HUES48 (cell line): ENCODE measurements around the gene TGFBR3.

Source experiments
- H3K27ac ChIP-seq: one replicate; pipeline ENCODE4 v1.7.0; 2013; ENCODE audit warnings: low read depth, low read length, inconsistent platforms
- H3K27me3 ChIP-seq: 2 replicates; pipeline ENCODE4 v1.6.1; 2013; ENCODE audit warnings: mild to moderate bottlenecking, low read length; ENCODE audit not compliant: control insufficient read depth, insufficient read depth
- H3K36me3 ChIP-seq: 2 replicates; pipeline ENCODE4 v1.6.1; 2013; ENCODE audit warnings: low read length; ENCODE audit not compliant: control insufficient read depth, insufficient read depth
- H3K4me1 ChIP-seq: 2 replicates; pipeline ENCODE4 v1.6.1; 2013; ENCODE audit warnings: mild to moderate bottlenecking, low read length; ENCODE audit not compliant: control insufficient read depth, insufficient read depth
- H3K4me3 ChIP-seq: 2 replicates; pipeline ENCODE4 v1.5.1; 2013; ENCODE audit warnings: mild to moderate bottlenecking, low read depth, low read length
- H3K9ac ChIP-seq: 2 replicates; pipeline ENCODE4 v1.6.1; 2013; ENCODE audit warnings: mild to moderate bottlenecking, low read depth, low read length, moderate library complexity
- H3K9me3 ChIP-seq: 2 replicates; pipeline ENCODE4 v1.6.1; 2013; ENCODE audit warnings: low read length; ENCODE audit not compliant: control insufficient read depth, insufficient read depth

TGFBR3 gene

GRCh38 chr1:91883470-91883869 lies 2.5 kb downstream of the TGFBR3 start:
- Histone ChIP-seq H3K27ac (no peak overlapping the region), H3K4me3 (no peak overlapping the region), H3K9me3 (no peaks in the 10 kb centered on the region), H3K4me1 (peaks cover 7% of the 10 kb centered on the region; the same call in 1 of the 2 replicates), H3K36me3 (no peaks in the 10 kb centered on the region), H3K27me3 (peaks cover 40% of the 10 kb centered on the region), H3K9ac (no peak overlapping the region)

- Histone ChIP-seq H3K27me3 (peaks cover 27% of the 10 kb centered on the region), H3K4me3 (no peak overlapping the region), H3K9ac (no peak overlapping the region), H3K9me3 (no peaks in the 10 kb centered on the region), H3K36me3 (no peaks in the 10 kb centered on the region), H3K27ac (no peak overlapping the region), H3K4me1 (peaks cover 7% of the 10 kb centered on the region; the same call in 1 of the 2 replicates)
Measured at GRCh38 chr1:91881280-91881679, 4.7 kb downstream of the TGFBR3 start.

GRCh38 chr1:91879733-91880132 lies 6.2 kb downstream of the TGFBR3 start:
- peaks cover 4% of the 10 kb centered on the region; the same call in 1 of the 2 replicates for H3K4me1 ChIP-seq
- no peak overlapping the region for H3K27ac ChIP-seq
- no peaks in the 10 kb centered on the region for H3K36me3 ChIP-seq
- peaks cover 12% of the 10 kb centered on the region for H3K27me3 ChIP-seq
- H3K9ac ChIP-seq = no peak overlapping the region
- no peaks in the 10 kb centered on the region for H3K9me3 ChIP-seq
- H3K4me3 ChIP-seq = no peak overlapping the region

GRCh38 chr1:91877574-91878208 lies 8.3 kb downstream of the TGFBR3 start:
- H3K9me3 ChIP-seq = no peaks in the 10 kb centered on the region
- H3K4me3 ChIP-seq = no peak overlapping the region
- no peaks in the 10 kb centered on the region for H3K36me3 ChIP-seq
- no peak overlapping the region for H3K9ac ChIP-seq
- H3K4me1 ChIP-seq = 0 out of 2 replicates have a peak, but pooled peaks cover under 1% of the 10 kb centered on the region
- no peak overlapping the region for H3K27ac ChIP-seq
- H3K27me3 ChIP-seq = no peaks in the 10 kb centered on the region

GRCh38 chr1:91876781-91877573 lies 9.0 kb downstream of the TGFBR3 start:
- Histone ChIP-seq H3K27ac (no peak overlapping the region), H3K9ac (no peak overlapping the region), H3K27me3 (no peaks in the 10 kb centered on the region), H3K4me3 (no peak overlapping the region), H3K9me3 (no peaks in the 10 kb centered on the region), H3K4me1 (0 out of 2 replicates have a peak, but pooled peaks cover 4% of the 10 kb centered on the region), H3K36me3 (no peaks in the 10 kb centered on the region)

GRCh38 chr1:91876040-91876470 lies 9.9 kb downstream of the TGFBR3 start:
- no peaks in the 10 kb centered on the region for H3K36me3 ChIP-seq

GRCh38 chr1:91874167-91874566 lies 11.8 kb downstream of the TGFBR3 start:
- Histone ChIP-seq H3K4me1 (0 out of 2 replicates have a peak, but pooled peaks cover 4% of the 10 kb centered on the region), H3K36me3 (no peaks in the 10 kb centered on the region), H3K4me3 (no peak overlapping the region), H3K9me3 (no peaks in the 10 kb centered on the region), H3K9ac (no peak overlapping the region), H3K27me3 (no peaks in the 10 kb centered on the region), H3K27ac (no peak overlapping the region)

More at GRCh38 chr1:91876040-91876470, 9.9 kb downstream of the TGFBR3 start:
- Histone ChIP-seq H3K9me3 (no peaks in the 10 kb centered on the region), H3K27ac (no peak overlapping the region), H3K4me3 (no peak overlapping the region), H3K27me3 (no peaks in the 10 kb centered on the region), H3K9ac (no peak overlapping the region), H3K4me1 (0 out of 2 replicates have a peak, but pooled peaks cover 4% of the 10 kb centered on the region)

GRCh38 chr1:91872559-91873081 lies 13.3 kb downstream of the TGFBR3 start:
- Histone ChIP-seq H3K9me3 (no peaks in the 10 kb centered on the region), H3K36me3 (no peaks in the 10 kb centered on the region), H3K4me1 (0 out of 2 replicates have a peak, but pooled peaks cover 4% of the 10 kb centered on the region), H3K4me3 (no peak overlapping the region), H3K27me3 (no peaks in the 10 kb centered on the region), H3K9ac (no peak overlapping the region), H3K27ac (no peak overlapping the region)

GRCh38 chr1:91872000-91872399 lies 14.0 kb downstream of the TGFBR3 start:
- Histone ChIP-seq H3K27ac (no peak overlapping the region), H3K27me3 (no peaks in the 10 kb centered on the region), H3K4me1 (0 out of 2 replicates have a peak, but pooled peaks cover 4% of the 10 kb centered on the region), H3K4me3 (no peak overlapping the region), H3K9me3 (no peaks in the 10 kb centered on the region), H3K9ac (no peak overlapping the region), H3K36me3 (no peaks in the 10 kb centered on the region)

- H3K36me3 ChIP-seq = no peaks in the 10 kb centered on the region
- no peaks in the 10 kb centered on the region for H3K27me3 ChIP-seq
- no peak overlapping the region for H3K27ac ChIP-seq
- H3K4me1 ChIP-seq = 0 out of 2 replicates have a peak, but pooled peaks cover 4% of the 10 kb centered on the region
- H3K9me3 ChIP-seq = no peaks in the 10 kb centered on the region
- H3K9ac ChIP-seq = no peak overlapping the region
- no peak overlapping the region for H3K4me3 ChIP-seq
Measured at GRCh38 chr1:91870322-91870721, 15.6 kb downstream of the TGFBR3 start.

GRCh38 chr1:91866425-91866824 lies 19.5 kb downstream of the TGFBR3 start:
- H3K27ac ChIP-seq = no peak overlapping the region

More at GRCh38 chr1:91866425-91866824, 19.5 kb downstream of the TGFBR3 start:
- Histone ChIP-seq H3K36me3 (no peaks in the 10 kb centered on the region), H3K27me3 (no peaks in the 10 kb centered on the region), H3K4me1 (no peaks in the 10 kb centered on the region), H3K9ac (no peak overlapping the region), H3K4me3 (no peak overlapping the region), H3K9me3 (no peaks in the 10 kb centered on the region)
